Femur (tissue), 1 donor: ENCODE data around the gene SPDYC.

ENCODE experiments used
- DNase-seq: peaks from one replicate; pipeline ENCODE4 v3.0.0-alpha.2; 2017

The SPDYC gene, protein sequence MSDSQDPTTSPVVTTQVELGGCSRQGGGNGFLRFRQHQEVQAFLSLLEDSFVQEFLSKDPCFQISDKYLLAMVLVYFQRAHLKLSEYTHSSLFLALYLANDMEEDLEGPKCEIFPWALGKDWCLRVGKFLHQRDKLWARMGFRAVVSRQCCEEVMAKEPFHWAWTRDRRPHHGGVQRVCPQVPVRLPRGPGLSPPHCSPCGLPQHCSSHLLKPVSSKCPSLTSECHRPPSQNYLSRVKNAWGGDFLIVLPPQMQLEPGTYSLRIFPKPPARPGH

DNA sequence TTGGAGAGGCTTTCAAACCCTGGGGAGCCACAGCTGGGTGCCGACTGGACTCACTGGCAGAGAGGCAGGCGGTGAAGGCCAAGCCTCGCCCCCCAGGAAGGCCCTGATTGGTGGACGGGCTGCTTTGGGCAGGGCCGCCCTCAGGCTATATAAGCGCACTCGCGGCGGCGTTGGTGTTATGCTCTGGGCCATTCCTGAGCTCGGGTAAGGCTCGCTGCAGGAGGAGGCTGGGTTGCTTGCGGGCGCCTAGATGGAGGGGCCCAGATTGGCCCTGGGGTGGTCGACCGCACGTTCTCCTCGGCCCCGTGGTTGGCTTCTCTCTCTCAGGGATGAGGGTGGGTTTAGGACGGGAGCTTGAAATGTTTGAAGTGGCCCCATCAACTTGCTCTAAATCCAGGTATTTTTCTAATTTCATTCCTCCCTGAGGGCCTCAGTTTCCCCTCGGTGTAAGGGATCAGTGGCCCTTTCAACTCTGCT, at the start of gene SPDYC:
SPDYC (plus strand) TSS at position 176 of the 477 bp plus-strand sequence. CDS start 1,125 bp downstream, outside the sequence.
- DNase-seq, result no peak

DNA sequence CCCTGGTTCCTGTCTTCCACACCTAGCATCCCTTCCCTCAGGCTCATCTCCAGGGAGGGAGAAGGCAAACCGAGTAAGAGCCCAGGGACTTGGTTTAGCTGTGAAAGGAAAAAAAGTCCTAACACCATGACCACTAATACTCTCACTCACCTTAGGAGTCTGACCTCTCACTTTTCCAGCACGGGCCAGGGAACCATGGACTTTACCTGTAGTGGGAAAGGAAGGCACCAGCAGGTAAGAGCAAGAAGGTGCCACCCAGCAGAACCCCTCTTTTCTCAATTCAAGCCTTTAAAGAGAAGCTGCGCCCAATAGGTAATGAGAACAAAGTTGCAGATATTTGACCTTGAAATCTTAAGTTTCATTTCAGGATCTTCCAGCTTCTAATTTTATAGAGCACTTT, 49.2 kb upstream of the SPDYC start:
- DNase-seq, result peak; percentile 4

DNA sequence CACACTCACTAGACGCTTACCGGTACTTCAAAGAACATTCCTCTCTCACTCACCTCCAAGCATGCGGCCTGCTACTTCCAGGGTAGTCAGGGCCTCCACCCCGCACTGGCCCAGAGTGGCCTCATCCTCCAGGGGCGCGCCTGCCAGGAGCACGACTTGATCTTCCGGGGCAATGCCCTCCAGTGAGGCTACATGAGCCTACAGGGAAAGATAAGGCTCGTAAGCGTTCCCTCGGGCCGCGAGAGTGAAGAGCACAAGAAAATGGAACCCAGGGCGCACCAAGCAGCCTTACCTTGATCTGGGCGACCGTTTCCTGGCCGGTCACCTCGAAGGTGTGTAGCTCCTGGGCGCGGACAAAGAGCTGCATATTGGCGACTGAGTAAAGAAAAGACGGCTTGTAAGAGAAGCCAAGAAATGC, 48.6 kb upstream of the SPDYC start:
- peak; percentile 42 for DNase-seq

DNA sequence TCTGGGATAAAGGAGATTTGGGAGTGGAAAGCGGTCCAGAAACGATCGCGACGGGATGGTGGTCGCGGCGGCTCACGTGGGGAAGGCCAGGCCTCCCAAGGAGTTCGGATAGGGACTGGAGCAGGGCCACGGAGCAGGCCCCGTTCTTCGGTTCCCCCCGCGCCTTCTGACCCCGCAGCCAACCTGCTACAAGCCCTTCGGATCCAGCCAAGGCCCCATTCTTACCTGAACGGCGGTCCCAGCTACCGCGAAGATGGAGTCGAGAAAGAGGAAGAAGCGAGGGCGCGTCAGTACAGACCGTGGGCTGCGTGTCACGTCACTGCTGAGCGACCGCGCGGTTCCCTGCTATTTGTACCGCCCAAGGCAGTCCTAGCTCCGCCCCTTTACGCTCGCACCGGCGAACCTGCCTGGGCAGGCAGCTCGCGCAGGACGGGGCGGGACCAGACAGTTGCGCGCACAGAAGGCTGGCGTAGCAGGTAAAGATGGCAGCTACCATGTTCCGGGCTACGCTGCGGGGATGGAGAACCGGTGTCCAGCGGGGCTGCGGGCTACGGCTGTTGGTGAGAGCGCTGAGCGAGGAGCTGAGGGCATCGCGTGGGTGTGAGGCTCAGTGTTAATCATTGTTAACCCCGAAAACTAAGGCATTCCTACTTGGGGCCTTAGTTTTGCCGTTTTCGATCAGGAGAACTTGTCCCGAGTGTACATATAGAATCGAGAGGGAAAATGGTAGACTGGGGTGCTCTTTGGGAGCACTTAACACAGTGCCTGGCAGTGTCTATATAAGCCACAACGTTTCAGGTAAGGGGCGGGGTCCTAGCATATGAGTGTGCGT, 48.0 kb upstream of the SPDYC start, which contains the start of the genes FAU and MRPL49:
FAU (minus strand) TSS at position 270 of the 832 bp plus-strand sequence. CDS start 321 bp downstream, outside the sequence.
MRPL49 (plus strand) TSS at position 457 of the 832 bp plus-strand sequence; CDS start at position 483, 26 bp downstream.
- DNase-seq, result peak; percentile 98

DNA sequence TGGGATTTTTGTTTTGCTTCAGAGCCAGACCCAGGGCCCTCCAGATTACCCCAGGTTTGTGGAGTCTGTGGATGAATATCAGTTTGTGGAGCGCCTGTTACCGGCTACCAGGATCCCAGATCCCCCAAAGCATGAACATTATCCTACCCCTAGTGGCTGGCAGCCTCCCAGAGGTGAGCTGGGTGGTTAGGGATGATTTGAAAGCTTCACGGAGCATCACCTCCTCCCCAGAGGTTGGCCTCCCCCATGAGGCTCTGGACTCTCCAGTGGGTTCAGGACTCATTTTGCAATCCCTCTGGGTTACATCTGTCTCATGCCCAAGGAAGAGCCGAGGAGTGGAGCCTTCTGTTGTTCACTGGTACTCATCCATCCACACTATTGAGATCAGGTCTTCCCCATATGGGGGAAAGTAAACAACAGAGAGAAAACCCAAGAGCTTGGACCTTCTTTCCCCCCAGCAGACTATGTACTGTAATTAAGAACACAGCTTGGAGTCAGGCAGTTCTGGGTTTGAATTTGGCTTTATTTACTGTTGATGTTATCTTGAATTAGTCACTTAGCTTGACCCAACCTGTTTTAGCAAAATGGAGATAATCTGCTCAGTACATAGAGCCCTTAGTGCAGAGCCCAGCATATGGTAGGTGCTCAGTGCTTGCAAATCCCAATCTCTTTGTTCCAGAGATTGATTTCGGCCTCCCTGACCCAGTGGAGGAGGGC, 45.4 kb upstream of the SPDYC start:
- DNase-seq, result peak; percentile 22

DNA sequence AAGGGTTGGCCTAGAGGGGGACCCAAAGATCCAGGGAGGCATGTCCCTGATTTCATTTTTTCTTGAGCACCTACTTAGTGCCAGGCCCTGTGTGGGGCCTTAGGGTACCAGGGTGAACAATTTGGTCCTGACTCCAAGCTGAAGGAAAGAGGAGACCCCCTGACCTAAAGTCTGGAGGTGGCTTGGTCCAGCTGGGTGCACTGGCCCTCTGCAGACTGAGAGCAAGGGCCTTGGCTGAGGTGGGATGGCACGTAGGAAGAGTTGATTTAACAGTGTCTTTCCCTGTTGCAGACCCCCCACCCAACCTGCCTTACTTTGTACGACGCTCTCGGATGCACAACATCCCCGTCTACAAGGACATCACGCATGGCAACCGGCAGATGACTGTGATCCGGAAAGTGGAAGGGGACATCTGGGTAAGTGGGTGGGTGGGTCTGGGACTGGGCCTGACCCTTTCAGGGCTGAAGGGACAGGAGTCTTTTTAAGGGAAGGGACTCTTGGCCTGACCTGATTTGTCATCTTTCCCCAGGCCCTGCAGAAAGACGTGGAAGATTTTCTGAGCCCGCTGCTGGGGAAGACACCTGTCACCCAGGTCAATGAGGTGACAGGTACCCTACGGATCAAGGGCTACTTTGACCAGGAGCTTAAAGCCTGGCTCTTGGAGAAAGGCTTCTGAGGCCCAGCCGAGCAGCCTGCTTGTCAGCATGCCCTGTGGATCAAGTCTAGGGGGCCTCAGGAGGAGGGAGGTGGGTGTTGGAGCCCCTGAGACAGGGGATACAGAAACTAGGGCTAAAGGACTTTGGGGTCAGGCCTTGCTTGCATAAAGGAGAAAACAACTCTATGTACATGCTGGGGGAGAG, 44.6 kb upstream of the SPDYC start:
- no peak for DNase-seq

DNA sequence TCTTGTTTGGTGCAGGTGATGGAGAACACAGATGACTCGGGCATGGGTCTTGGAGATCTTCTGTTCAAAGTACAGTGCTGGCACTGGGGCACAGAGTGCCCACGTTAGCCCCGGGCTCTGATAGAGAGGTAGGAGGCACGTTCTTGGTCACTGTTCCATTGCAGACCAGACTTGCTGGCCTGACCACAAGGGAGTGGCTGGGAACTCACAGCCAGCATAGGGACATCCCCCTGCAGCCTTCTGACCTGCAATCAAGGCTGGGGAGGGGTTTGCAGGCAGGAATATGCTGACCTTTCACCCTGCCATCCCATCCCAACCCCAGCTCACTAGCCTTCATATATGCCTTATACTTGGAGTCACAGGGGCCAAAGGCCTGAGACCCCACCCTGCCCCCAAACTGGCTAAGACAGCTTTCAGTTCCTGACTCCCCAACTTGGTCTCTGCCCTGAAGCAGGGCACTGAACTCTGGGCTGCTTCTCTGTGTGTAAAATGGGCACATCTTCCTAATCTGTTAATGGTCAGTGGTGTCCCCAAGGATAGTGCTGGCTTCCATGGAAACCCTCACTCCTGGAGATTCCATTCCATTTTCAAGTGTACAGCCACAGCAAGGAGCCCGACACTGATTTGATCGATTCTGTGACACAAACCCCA, 43.3 kb upstream of the SPDYC start:
- DNase-seq, result peak; percentile 19

DNA sequence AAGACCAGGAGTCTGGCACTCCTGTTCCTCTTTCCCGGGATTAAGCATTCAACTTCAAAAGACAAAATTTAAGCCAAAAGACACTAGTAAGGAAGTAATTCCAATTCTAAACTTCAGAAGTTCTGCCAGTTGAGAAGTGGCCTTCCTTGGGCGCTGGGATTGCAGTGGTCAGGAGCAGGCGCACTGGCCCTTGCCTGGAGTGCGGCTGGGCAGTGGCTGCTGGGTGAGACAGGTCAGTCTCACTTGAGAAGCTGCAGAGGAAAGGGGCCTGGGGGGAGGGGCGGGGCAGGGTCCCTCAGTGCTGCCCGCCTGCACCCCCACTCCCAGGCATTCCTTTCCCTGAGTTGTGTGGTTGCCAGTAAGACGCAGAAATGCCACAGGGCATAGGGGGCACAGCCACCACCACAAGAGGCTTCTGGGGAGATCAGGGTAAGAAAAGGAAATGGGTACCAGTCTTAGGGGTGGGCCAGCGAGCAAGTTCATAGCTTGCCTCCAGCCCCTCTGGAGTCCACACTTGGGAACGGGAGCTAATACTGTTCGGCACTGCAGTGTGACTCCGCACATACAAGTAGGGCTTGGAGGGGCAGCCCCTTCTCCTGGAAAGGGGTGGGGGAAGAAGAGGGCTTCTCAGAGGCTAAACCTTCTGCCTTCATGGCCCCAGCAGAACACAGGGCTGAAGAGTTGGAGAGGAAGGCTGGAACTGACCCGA, 42.4 kb upstream of the SPDYC start:
- DNase-seq, result peak; percentile 19

DNA sequence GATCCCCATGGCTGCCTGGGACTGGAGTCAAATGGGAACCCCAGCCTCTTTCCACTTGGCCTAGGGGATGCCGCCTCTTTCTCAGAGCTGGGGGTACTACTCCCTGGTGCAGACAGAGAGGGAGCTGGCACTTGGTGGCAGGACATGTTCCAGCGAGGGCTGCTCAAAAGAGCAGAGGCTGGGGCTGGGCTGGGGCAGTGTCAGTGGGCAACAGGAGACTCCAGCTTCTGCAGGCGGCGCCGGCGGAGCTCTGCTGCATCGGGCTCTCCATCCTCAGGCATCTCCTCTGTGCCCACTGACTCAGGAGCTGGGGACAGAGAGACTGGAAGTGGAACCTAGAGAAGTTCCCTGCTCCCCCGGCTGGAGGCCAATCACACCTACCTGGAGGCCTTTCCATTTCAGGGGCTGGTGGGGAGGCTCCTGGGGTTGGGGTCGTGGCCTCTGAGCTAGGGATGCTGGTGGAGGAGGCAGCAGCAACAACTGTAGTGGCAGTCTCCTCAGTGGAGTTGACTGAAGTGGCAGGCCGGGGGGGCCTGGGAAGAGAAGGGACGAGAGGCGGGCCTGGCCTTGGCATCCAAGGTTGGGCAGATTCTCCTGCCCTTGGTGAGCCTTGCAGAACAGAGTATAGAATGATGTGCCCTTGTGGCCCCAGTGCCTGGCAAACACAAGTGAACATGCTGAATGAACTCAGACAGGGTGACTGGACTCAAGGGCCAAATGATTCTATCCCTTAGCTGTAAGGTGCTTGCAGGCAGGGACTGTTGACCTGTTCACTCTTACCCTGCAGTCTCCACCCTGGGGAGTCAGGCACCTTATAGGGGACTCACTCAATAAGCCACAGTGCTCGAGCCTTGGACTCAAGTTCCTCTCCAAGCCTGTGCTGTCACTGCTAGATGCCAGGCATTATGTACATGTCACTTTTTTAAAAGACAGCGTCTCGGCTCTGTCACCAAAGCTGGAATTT, 41.6 kb upstream of the SPDYC start:
- DNase-seq, result peak; percentile 8

DNA sequence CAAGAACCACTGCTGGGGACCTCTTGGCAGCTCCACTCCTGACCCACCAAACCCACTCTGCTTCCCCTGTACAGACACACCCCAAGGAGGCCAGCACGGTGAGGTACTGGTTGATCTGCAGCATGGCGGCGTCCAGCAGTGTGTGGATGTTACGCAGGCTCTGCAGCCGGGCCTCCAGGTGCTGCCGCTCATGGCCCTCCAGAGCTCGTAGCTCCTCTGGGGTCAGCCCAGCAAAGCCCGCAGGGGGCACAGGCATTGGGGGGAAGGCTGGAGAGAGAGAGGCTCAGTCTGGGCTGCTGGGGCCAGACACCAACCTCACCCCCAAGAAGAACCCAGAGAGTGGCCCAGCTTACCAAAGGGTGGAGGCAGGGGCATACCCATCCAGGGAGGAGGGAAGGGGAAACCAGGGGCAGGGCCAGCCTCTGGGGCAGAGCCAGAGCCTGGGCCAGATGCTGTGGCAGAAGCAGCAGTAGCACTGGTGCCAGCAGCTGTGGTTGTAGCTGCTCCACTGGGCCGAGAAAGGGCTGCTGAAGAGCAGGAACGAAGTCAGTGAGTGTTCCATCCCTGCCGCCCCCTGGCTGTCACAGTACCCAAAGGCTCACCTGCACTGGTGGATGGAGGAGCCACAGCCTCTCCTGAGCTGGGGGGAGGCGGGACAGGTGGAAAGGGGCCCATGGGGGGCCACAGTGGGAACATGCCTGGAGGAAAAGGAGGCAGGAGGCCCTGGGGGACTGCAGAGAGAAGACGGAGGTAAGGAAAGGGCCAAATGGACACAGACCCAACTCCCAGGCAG, 40.2 kb upstream of the SPDYC start:
- peak; percentile 22 for DNase-seq

DNA sequence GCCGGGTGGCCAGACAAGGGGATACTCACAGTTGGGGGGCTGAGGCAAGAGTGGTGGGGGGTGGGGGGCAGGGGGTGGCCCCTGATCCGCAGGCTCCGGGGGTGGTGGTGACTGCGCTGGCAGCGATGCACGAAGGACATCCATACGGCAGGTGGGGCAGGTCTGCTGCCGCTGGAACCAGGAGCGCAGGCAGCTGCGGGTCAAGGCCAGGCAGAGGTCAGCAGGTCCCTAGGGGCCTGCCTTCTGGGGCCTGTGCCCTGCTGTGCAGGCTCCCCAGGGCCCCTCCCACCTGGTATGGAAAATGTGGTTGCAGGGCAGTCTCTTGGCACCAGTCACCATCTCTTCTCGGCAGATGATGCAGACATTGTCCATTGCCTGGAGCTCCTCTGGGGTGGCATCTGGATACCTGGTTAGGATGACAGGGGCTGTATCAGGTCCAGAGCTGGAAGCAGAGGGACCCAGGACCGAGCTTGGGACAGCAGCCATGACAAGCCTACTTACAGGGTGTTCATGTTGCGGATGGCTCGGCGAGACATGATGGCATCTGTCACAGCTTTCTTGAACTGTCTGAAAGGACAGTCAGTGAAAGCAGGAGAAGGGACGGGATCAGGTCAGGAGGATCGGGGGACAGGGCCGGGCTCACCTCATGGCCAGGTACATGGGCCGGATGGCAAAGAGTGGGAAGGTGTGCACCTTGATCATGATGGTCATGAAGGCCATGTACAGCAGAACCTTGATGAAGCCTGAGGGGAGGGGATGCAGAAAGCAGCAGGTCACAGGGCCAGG, 39.2 kb upstream of the SPDYC start:
- DNase-seq, result peak; percentile 19

DNA sequence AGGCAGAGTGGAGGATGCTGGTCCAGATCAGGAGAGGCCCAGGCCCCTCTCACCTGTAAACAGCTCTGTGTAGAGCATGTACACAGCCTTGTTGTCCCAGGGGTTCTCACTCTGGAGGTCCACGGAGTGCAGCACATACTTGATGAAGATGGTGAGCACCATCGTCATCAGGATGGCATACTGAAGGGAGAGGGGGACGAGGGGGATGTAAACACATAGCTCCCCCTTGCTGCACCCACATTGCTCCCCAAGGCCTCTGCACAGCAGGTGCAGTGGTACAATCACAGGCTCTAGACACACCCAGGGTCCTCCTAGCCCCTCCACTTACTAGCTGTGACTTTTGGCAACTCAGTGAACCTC, 38.6 kb upstream of the SPDYC start:
- no peak for DNase-seq

DNA sequence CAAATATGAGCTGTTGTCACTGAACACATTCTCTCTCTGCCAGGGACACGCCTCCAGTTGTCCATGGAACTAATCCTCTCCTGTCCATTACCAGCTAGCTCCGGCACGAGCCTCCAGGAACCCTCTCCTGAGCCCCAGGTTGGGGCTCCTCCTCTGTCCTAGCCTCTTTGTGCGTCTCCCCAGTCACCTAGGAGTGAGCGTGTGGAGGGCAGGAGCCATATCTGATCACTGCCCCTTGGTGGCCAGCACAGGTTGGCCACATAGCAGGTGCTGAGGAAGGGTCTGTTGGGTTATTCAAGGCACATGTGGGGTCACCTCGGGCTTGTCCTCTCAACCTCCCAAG, 38.2 kb upstream of the SPDYC start:
- no peak for DNase-seq

DNA sequence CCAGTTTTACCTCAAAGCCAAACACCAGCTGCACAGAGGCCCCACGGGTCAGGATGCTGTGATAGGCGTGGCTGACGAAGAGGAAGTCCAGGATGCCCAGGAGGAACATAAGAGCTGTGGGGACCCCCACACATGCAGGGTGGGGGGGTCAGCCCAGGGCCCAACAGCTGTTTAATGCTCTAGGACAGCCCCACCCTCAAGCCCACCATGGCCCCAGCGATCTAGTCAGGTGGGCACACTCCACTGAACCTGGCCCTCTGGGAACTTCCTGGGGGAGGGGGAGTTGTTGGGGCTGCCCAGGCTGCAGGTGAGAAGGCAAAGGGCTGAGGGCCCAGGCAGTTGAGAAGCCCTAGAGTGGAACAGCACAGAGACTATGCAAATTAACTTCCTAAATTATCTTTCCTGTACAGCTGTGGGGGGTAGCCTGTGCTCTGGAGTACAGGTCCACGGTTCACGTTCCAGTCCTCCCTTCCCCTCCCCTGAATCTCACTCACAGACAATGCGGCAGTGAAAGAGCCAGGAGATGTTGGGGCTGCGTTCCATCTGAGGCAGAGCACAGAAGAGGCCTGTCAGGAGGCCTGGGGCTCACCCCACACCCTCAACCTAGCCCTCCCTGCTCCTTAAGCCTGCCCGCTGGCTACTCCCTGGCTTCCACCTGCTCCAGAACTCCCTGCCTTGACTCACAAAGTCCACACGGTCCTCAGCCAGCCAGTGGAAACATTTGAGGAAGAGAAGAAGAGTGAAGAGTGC, 37.6 kb upstream of the SPDYC start:
- no peak for DNase-seq

DNA sequence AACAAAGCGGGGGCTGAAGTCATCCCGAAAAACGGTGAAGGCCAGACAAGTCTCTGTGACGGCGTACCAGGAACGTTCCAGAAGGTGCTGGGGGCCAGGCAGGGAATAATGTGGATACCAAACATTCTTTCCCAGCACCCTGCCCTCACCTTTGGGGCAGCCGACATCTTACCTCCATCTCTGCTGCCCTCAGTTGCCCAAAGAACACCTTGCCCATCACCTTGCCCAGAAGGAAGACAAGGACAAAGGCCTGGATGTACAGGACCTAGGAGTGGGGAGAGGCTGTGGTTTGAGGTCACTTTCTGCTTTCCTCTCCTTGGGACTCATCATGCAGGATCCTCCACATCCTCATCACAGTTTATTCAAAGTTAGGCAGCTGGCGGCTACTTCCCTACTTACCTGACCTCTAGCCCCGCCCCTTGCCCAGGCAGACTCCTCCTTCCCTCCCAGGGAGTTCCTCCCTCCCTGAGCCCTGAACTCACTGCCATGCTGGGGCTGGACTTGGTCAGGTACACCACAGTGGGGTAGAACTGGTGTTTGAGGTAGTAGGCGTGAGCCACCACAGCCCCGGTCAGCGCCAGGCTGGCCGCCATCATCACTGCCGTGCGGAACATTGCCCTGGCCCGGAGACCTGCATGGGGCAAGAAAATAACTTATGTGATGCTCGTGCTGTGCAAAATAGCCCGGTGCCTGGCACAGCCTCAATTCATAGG, 36.9 kb upstream of the SPDYC start:
- no peak for DNase-seq

DNA sequence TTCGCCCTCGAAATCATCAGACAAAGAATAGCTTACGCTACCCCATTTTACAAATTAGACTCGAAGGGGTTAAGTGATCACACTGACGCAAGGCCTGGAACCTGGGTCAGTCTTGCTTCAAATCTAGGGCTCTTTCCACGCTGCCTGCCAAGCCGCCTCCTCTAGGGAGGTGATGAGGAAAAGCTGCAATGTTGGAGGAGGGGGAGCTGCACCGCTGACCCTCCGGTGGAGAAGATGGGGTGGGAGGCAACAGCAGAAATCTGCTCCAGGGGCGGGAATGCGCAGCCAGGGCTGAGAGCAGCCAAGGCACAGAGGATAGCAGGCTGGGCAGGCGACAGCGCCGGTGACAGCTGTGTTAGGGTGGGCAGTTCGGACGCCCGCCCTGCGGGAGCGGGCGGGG, 36.3 kb upstream of the SPDYC start:
- peak; percentile 86 for DNase-seq
